Measurements from ENCODE around the gene DNMT3B.
"Not testable (repeated sequence)": the region's sequence is repeated elsewhere in the genome, so short reads cannot be mapped to it uniquely, and the experiment has no call there.

DNMT3B gene

GRCh38 chr20:32763202-32764004 is 1.2 kb downstream of the DNMT3B start:
- no peak for DNase-seq (ENCODE audit: low read depth in 2 of 2)

- no peak for DNase-seq (ENCODE audit: low read depth in 2 of 2)
Measured at GRCh38 chr20:32764005-32764960, 2.1 kb downstream of the DNMT3B start.

GRCh38 chr20:32765230-32765875 is 3.2 kb downstream of the DNMT3B start:
- DNase-seq (ENCODE audit: low read depth in 2 of 2): not testable (repeated sequence)

GRCh38 chr20:32767418-32768198 is 5.4 kb downstream of the DNMT3B start:
- DNase-seq (ENCODE audit: low read depth in 2 of 2): no peak

- no peak for DNase-seq (ENCODE audit: low read depth in 2 of 2)
Measured at GRCh38 chr20:32772046-32772445, 9.9 kb downstream of the DNMT3B start.

- no peak for DNase-seq (ENCODE audit: low read depth in 2 of 2)
Measured at GRCh38 chr20:32773223-32773622, 11.0 kb downstream of the DNMT3B start.

- no peak for DNase-seq (ENCODE audit: low read depth in 2 of 2)
Measured at GRCh38 chr20:32773855-32774254, 11.7 kb downstream of the DNMT3B start.

- no peak for DNase-seq (ENCODE audit: low read depth in 2 of 2)
Measured at GRCh38 chr20:32775336-32775991, 13.3 kb downstream of the DNMT3B start.

- no peak for DNase-seq (ENCODE audit: low read depth in 2 of 2)
Measured at GRCh38 chr20:32777177-32777956, 15.2 kb downstream of the DNMT3B start.

GRCh38 chr20:32779500-32780211 is 17.5 kb downstream of the DNMT3B start:
- DNase-seq (ENCODE audit: low read depth in 2 of 2): no peak

GRCh38 chr20:32780278-32780677 is 18.1 kb downstream of the DNMT3B start:
- DNase-seq (ENCODE audit: low read depth in 2 of 2): no peak

GRCh38 chr20:32780749-32781655 is 18.8 kb downstream of the DNMT3B start:
- no peak for DNase-seq (ENCODE audit: low read depth in 2 of 2)

GRCh38 chr20:32784369-32785080 is 22.3 kb downstream of the DNMT3B start:
- DNase-seq (ENCODE audit: low read depth in 2 of 2): no peak

- no peak for DNase-seq (ENCODE audit: low read depth in 2 of 2)
Measured at GRCh38 chr20:32786059-32786760, 24.0 kb downstream of the DNMT3B start.

- no peak for DNase-seq (ENCODE audit: low read depth in 2 of 2)
Measured at GRCh38 chr20:32787168-32787567, 25.0 kb downstream of the DNMT3B start.

- peak; percentile 54 to 57 for DNase-seq (ENCODE audit: low read depth in 2 of 2)
Measured at GRCh38 chr20:32789896-32790750, 27.9 kb downstream of the DNMT3B start.
